ENCODE measurements around the gene CAV3.
A peak's percentile ranks its signal among the peaks of the same experiment; 100 is the strongest.

Gene CAV3

GRCh38 chr3:8777201-8777977 is 43.8 kb downstream of the CAV3 start:
- Mint-ChIP-seq H3K9me3 (no peaks in the 10 kb centered on the region), H3K27me3 (peaks cover 9 to 21% of the 10 kb centered on the region in 2 donors), H3K27ac (no peak overlapping the region), H3K4me1 (peaks cover 0 to 2% of the 10 kb centered on the region in 2 donors), H3K36me3 (no peaks in the 10 kb centered on the region), H3K4me3 (no peak overlapping the region)
- no peak for DNase-seq
- ATAC-seq (replicated peaks) = peak in 1 of 2 donors; percentile 33

- ATAC-seq (replicated peaks) (no peak), DNase-seq (no peak)
- no peak overlapping the region for H3K27ac Mint-ChIP-seq
Observed at GRCh38 chr3:8777978-8778267, 44.3 kb downstream of the CAV3 start.

DNA sequence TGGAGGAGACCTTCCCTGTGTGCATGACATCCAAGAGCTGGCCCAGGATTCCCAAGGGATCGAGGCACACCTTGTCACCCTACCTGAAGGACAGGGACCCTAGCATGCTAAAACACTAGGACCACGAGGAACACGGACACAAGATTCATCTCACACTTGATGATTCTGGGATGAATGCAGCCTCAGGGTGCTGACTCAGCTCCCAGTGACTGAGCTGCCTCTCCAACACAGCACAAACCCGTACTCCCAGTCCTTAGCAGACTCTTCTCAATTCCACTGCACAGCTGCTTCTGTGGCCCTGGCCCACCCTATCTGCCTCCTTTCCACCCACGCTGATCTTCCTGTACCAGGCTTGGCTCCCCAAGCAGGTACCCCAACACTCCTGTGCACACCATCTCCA is 44.9 kb downstream of the CAV3 start:
- ATAC-seq (replicated peaks) (no peak), DNase-seq (no peak)
- peaks cover 0 to 2% of the 10 kb centered on the region in 2 donors for H3K4me1 Mint-ChIP-seq
- H3K36me3 Mint-ChIP-seq = no peaks in the 10 kb centered on the region
- no peaks in the 10 kb centered on the region for H3K9me3 Mint-ChIP-seq
- no peak overlapping the region for H3K4me3 Mint-ChIP-seq
- H3K27me3 Mint-ChIP-seq = peaks cover 9 to 21% of the 10 kb centered on the region in 2 donors
- no peak overlapping the region for H3K27ac Mint-ChIP-seq

More at GRCh38 chr3:8777978-8778267, 44.3 kb downstream of the CAV3 start:
- Mint-ChIP-seq H3K27me3 (peaks cover 9 to 21% of the 10 kb centered on the region in 2 donors), H3K4me1 (peaks cover 0 to 2% of the 10 kb centered on the region in 2 donors), H3K4me3 (no peak overlapping the region), H3K36me3 (no peaks in the 10 kb centered on the region), H3K9me3 (no peaks in the 10 kb centered on the region)

- H3K27ac Mint-ChIP-seq = no peak overlapping the region
- no peaks in the 10 kb centered on the region for H3K9me3 Mint-ChIP-seq
- no peak overlapping the region for H3K4me3 Mint-ChIP-seq
- H3K4me1 Mint-ChIP-seq = peaks cover 0 to 2% of the 10 kb centered on the region in 2 donors
- ATAC-seq (replicated peaks) (no peak), DNase-seq (no peak)
- peaks cover 9 to 21% of the 10 kb centered on the region in 2 donors for H3K27me3 Mint-ChIP-seq
- H3K36me3 Mint-ChIP-seq = no peaks in the 10 kb centered on the region
Observed at GRCh38 chr3:8780279-8780678, 46.7 kb downstream of the CAV3 start.

DNA sequence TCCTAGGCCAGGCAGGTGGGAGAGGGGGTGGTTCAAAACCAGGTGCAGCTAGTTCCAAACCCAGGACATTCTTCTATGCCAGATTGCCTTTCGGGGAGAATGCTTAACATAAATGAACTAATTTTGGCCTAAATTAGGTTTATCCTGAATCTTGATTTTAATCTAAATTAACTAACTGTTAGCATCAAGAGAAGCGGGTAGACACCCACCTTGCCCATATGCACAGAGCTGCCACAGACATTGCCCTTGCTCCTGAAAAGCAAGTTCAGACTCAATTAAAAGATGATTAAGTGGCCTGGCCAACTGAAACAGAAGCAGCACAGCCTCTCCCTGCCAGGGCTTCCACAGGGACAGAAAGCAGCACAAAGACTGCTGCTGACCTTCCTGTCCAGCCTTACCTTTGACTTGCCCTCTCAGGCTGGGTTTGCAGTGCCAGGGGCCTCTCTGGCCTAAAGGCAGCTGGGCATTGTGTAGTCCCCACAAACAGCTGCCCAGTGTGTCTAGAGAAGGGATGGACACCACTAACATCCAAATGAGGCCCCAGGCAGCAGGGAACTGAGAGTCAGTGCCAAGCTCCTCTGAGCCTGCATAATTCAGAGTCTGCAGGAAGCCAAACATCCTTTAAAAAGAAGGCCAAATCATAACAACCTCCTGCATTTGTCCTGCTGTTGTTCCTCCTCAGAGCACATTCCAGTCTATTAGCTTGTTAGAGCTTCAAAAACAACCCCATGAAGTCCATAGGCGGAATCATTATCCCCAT is 51.3 kb downstream of the CAV3 start:
- Mint-ChIP-seq H3K27me3 (no peaks in the 10 kb centered on the region), H3K27ac (no peak overlapping the region), H3K36me3 (no peaks in the 10 kb centered on the region), H3K4me3 (no peak overlapping the region), H3K9me3 (peaks cover 7 to 9% of the 10 kb centered on the region in 2 donors), H3K4me1 (no peaks in the 10 kb centered on the region)
- no peak for DNase-seq
- ATAC-seq (replicated peaks) = no peak

GRCh38 chr3:8790529-8790928 is 56.9 kb downstream of the CAV3 start:
- H3K27me3 Mint-ChIP-seq = no peaks in the 10 kb centered on the region
- DNase-seq = no peak
- H3K27ac Mint-ChIP-seq = no peak overlapping the region
- no peak for ATAC-seq (replicated peaks)
- H3K4me3 Mint-ChIP-seq = no peak overlapping the region
- H3K36me3 Mint-ChIP-seq = peaks cover 2 to 8% of the 10 kb centered on the region in 2 donors
- peaks cover 7 to 9% of the 10 kb centered on the region in 2 donors for H3K9me3 Mint-ChIP-seq
- no peaks in the 10 kb centered on the region for H3K4me1 Mint-ChIP-seq

GRCh38 chr3:8793242-8793641 is 59.6 kb downstream of the CAV3 start:
- no peak overlapping the region for H3K4me3 Mint-ChIP-seq
- H3K36me3 Mint-ChIP-seq = peaks cover 2 to 11% of the 10 kb centered on the region in 2 donors
- H3K27me3 Mint-ChIP-seq = no peaks in the 10 kb centered on the region
- peaks cover 7 to 9% of the 10 kb centered on the region in 2 donors for H3K9me3 Mint-ChIP-seq
- H3K4me1 Mint-ChIP-seq = no peaks in the 10 kb centered on the region
- ATAC-seq (replicated peaks) (no peak), DNase-seq (no peak)
- H3K27ac Mint-ChIP-seq = no peak overlapping the region

- DNase-seq (no peak), ATAC-seq (replicated peaks) (no peak)
- no peak overlapping the region for H3K27ac Mint-ChIP-seq
- no peaks in the 10 kb centered on the region for H3K4me1 Mint-ChIP-seq
- peaks cover 4 to 5% of the 10 kb centered on the region in 2 donors for H3K9me3 Mint-ChIP-seq
- H3K4me3 Mint-ChIP-seq = no peak overlapping the region
- no peaks in the 10 kb centered on the region for H3K27me3 Mint-ChIP-seq
- peaks cover 2 to 11% of the 10 kb centered on the region in 2 donors for H3K36me3 Mint-ChIP-seq
Observed at GRCh38 chr3:8794247-8794646, 60.6 kb downstream of the CAV3 start.
